Testis (tissue), 3 donors: ENCODE data around the gene MAP4K4. TPM values are rescaled to one million over a fixed set of nuclear protein-coding genes. Genes with fewer than 3 reads are reported as not detected.

Source experiments
- DNase-seq: peaks from one replicate; pipeline ENCODE4 v3.0.0-alpha.2; 2019
- H3K27ac ChIP-seq, 2 donors: fragments of 200-600 bp; sonication (generic); one replicate each; pipeline ENCODE4 v1.5.1; 2019
- H3K27me3 ChIP-seq: fragments of 200-600 bp; sonication (generic); one replicate; pipeline ENCODE4 v1.5.1; 2019
- H3K36me3 ChIP-seq: fragments of 200-600 bp; sonication (generic); one replicate; pipeline ENCODE4 v1.5.1; 2017; ENCODE audit warnings: low read depth; ENCODE audit errors: missing control alignments
- H3K4me1 ChIP-seq: fragments of 200-600 bp; sonication (generic); one replicate; pipeline ENCODE4 v1.5.1; 2019
- H3K4me3 ChIP-seq, 2 donors: fragments of 200-600 bp; sonication (generic); one replicate each; pipeline ENCODE4 v1.5.1; 2017 to 2019
- H3K9me3 ChIP-seq: fragments of 200-600 bp; sonication (generic); one replicate; pipeline ENCODE4 v1.5.1; 2017
- POLR2A ChIP-seq: fragments of 450-650 bp; IDR thresholded peaks from one replicate; pipeline ENCODE4 v1.6.1; 2017; ENCODE audit warnings: antibody characterized with exemption, mild to moderate bottlenecking, moderate library complexity
- WGBS, 2 donors: methylation state at CpG; one replicate each; pipeline ENCODE4 v1.1.5; 2018; 5-methylcytosine and 5-hydroxymethylcytosine counted together
- intact Hi-C: fragments of 100-400 bp; cut with DNase I; formaldehyde crosslinking; loops from one replicate; pipeline ENCODE4 v1.15.1; 2023; ENCODE audit warnings: low total_unique reads
- polyA plus RNA-seq: library from polyadenylated mRNA; stranded (reverse); fragments of 350-450 nt; fragmentation: Illumina TruSeq; extraction: RNeasy Lipid Tissue Mini Kit (QIAGEN cat#74804); gene quantifications from one replicate; pipeline ENCODE4 v1.2.3, GENCODE V29; 2014; ENCODE audit warnings: low read depth, low replicate concordance; ENCODE audit not compliant: insufficient read depth
- total RNA-seq, 2 donors: library from RNA; depleted of rRNA; stranded (reverse); fragments of >200 nt; gene quantifications; one replicate each; pipeline ENCODE4 v1.2.3, GENCODE V29; 2016
- TF ChIP-seq, protein P1 (sequence below), 3 experiments: fragments of 450-650 bp in 2 of 3; fragments of 200-600 bp in 1 of 3; sonication (generic) in 1 of 3; IDR thresholded peaks; one replicate each; pipeline ENCODE4 v1.5.1; 2016 to 2019; ENCODE audit warnings: antibody characterized with exemption in 3 of 3, mild to moderate bottlenecking in 2 of 3, moderate library complexity in 1 of 3

MAP4K4 gene
- total and polyA plus RNA-seq, 3 donors from 2014 or later = 88.2 to 194 (median 174) TPM

DNA sequence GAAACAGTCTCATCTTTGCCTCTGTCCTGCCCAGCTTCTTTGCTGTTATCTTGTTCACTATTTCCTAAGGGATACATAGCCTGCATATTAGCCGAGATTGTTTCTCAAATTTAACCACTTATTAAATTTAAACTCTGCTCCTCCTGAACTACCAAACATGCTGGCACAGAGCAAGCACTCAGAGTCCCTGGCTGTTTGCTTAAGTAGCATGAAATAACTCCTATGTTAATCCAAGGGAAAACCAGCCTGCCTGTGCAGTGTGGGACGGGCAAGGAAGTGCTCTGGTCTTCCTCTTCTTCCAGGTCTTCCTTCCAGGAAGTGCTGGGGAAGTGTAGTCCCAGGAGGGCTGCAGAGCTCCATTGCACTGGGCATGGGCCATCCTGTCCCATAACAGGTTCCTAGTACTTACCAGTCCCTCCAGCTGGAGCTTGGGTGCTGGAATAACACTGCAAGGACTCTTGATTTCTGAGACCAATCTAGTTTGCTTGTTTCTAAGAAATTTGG is 198.4 kb downstream of the MAP4K4 start:
- no peak overlapping the region for H3K4me3 ChIP-seq
- TF ChIP-seq, protein P1, sequence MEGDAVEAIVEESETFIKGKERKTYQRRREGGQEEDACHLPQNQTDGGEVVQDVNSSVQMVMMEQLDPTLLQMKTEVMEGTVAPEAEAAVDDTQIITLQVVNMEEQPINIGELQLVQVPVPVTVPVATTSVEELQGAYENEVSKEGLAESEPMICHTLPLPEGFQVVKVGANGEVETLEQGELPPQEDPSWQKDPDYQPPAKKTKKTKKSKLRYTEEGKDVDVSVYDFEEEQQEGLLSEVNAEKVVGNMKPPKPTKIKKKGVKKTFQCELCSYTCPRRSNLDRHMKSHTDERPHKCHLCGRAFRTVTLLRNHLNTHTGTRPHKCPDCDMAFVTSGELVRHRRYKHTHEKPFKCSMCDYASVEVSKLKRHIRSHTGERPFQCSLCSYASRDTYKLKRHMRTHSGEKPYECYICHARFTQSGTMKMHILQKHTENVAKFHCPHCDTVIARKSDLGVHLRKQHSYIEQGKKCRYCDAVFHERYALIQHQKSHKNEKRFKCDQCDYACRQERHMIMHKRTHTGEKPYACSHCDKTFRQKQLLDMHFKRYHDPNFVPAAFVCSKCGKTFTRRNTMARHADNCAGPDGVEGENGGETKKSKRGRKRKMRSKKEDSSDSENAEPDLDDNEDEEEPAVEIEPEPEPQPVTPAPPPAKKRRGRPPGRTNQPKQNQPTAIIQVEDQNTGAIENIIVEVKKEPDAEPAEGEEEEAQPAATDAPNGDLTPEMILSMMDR (IDR thresholded peaks at IDR 0.05) = no peak
- TF ChIP-seq POLR2A = no peak
- no peaks in the 10 kb centered on the region for H3K36me3 ChIP-seq
- no peaks in the 10 kb centered on the region for H3K27me3 ChIP-seq
- H3K4me1 ChIP-seq = no peaks in the 10 kb centered on the region
- no peaks in the 10 kb centered on the region for H3K9me3 ChIP-seq
- WGBS, 2 donors = 46 to 58% methylated on average over 2 of the region's 2 CpGs
- intact Hi-C loops = no loop called here
- H3K27ac ChIP-seq = no peak overlapping the region
- no peak for DNase-seq

DNA sequence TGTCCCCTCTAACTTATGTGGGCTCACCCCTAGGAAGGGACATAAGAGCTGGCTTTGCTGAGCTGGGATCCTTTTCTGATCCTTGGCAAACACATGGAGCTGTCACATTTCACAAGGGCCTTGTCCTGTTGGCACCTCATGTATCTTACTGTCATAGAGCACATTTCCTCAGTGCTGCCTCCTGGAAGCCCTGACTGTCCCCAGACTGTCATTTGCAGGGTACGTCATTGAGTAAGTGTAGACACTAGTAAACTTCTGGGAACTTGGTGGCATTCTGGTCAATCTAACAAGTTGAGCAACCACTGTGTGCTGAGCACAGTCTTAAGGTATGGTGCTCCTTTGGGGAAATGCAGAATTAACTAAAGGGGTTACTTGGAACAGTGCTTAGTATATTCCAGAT is 199.8 kb downstream of the MAP4K4 start:
- TF ChIP-seq POLR2A = no peak
- TF ChIP-seq, protein P1 (IDR thresholded peaks at IDR 0.05) = no peak
- Histone ChIP-seq H3K4me1 (no peaks in the 10 kb centered on the region), H3K36me3 (no peaks in the 10 kb centered on the region), H3K27me3 (no peaks in the 10 kb centered on the region), H3K27ac (no peak overlapping the region), H3K4me3 (no peak overlapping the region), H3K9me3 (no peaks in the 10 kb centered on the region)
- DNase-seq = no peak
- WGBS, 2 donors = 95 to 100% methylated on average over 1 of the region's 1 CpG
- intact Hi-C loops = no loop called here

DNA sequence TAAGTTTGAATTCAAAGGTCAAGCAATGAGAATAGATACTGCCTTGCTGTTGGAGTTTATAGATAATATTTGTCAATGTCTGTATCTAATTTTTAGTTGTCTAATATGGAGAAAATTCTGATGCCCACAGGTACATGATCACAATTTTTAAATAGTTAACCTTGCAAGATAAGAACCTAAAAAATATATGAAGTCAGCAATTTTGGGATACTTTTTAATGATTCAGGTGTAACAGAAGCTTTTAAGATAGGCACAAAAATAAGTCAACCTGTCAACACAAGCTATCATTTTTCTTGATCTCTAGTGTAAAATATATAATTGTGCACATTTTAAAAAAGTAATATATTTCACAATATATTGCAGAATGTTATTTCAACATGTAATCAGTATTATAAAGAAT is 201.8 kb downstream of the MAP4K4 start:
- no peak overlapping the region for H3K4me3 ChIP-seq
- H3K36me3 ChIP-seq = no peaks in the 10 kb centered on the region
- no peak for TF ChIP-seq POLR2A
- no peaks in the 10 kb centered on the region for H3K27me3 ChIP-seq
- no peak for DNase-seq
- H3K9me3 ChIP-seq = no peaks in the 10 kb centered on the region
- H3K4me1 ChIP-seq = no peaks in the 10 kb centered on the region
- no peak overlapping the region for H3K27ac ChIP-seq
- intact Hi-C loops = no loop called here

DNA sequence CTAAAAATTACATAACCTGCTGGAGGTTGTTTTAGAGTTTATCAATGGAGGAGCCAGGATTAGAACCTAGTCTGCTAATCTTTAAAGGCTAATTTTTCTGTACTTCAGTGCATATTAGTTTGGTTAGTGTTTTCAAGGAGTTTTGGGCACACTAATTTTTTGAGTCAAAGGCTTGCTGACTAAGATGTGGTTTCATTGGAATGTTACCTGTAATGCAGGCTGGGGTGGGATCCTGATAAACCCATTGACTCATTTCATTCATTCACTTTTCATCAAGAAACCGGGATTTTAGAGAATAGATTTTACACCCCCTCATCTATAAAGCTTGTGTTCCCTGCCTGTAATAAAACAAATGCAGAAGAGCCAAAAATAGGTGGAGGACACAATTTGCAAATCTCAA is 202.4 kb downstream of the MAP4K4 start:
- no peak overlapping the region for H3K4me3 ChIP-seq
- WGBS, 2 donors = 62 to 78% methylated on average over 1 of the region's 1 CpG
- H3K9me3 ChIP-seq = no peaks in the 10 kb centered on the region
- no peaks in the 10 kb centered on the region for H3K4me1 ChIP-seq
- no peak overlapping the region for H3K27ac ChIP-seq
- TF ChIP-seq POLR2A = no peak
- H3K27me3 ChIP-seq = no peaks in the 10 kb centered on the region
- H3K36me3 ChIP-seq = no peaks in the 10 kb centered on the region
- DNase-seq = no peak
- intact Hi-C loops = no loop called here

DNA sequence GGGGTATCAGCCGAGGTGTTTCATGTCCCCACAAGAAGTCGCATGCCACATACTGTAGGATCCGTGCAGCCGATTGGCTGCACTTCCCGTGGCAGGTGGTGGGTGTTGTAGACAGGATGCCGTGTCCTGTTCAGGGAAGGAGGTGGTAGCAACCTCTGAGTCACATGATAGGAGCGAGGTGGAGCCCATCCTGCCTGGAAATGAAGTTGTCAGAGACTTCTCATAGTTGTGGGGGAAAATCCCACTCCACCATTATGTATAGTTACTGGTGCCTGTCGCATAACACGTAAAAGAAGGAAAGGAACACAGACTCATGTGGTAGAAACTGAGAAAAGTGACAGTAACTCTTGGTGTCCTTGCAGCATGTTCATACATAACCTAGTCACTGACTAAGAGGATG is 202.9 kb downstream of the MAP4K4 start:
- Histone ChIP-seq H3K4me1 (no peaks in the 10 kb centered on the region), H3K27me3 (no peaks in the 10 kb centered on the region), H3K27ac (no peak overlapping the region), H3K9me3 (no peaks in the 10 kb centered on the region), H3K36me3 (no peaks in the 10 kb centered on the region), H3K4me3 (no peak overlapping the region)
- no peak for TF ChIP-seq POLR2A
- TF ChIP-seq, protein P1 (IDR thresholded peaks at IDR 0.05) = no peak
- DNase-seq = no peak
- WGBS, 2 donors = 68 to 88% methylated on average over 9 of the region's 9 CpGs
- intact Hi-C loops = no loop called here

DNA sequence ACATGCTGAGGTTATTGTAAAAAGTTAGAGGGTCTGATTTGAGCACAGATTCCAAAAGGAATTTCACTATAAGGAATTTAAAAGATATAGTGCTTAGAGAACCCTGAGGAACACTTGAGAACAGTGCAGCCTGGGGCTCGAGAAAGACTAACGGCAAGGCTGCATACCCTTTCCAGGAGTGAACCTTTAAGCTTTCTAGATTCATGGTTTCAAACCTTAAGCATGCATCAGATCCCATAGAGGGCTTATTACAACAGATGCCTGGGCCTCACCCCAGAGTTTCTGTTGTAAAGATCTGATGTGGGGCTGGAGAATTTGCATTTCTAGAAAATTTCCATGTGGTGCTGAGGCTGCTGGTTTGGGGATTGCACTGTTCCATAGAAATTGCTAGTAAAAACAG is 203.7 kb downstream of the MAP4K4 start:
- no peaks in the 10 kb centered on the region for H3K36me3 ChIP-seq
- no peaks in the 10 kb centered on the region for H3K27me3 ChIP-seq
- H3K27ac ChIP-seq = no peak overlapping the region
- 85 to 86% methylated on average over 2 of the region's 2 CpGs for WGBS, 2 donors
- DNase-seq = no peak
- TF ChIP-seq, protein P1 (IDR thresholded peaks at IDR 0.05) = no peak
- TF ChIP-seq POLR2A = no peak
- no peak overlapping the region for H3K4me3 ChIP-seq
- no peaks in the 10 kb centered on the region for H3K9me3 ChIP-seq
- no peaks in the 10 kb centered on the region for H3K4me1 ChIP-seq
- intact Hi-C loops = no loop called here
